GM12878 (cell line): ENCODE measurements around the gene TSPAN16. TPM values are rescaled to one million over a fixed set of nuclear protein-coding genes. Genes with fewer than 3 reads are reported as not detected.

ENCODE experiments used
- BCL3 ChIP-seq: IDR thresholded peaks from 2 replicates; pipeline ENCODE4 v1.6.1; 2011; ENCODE audit warnings: borderline replicate concordance, low read depth, mild to moderate bottlenecking, moderate library complexity, low read length; ENCODE audit not compliant: insufficient read depth, poor library complexity, severe bottlenecking
- CUX1 ChIP-seq: IDR thresholded peaks from 2 replicates; pipeline ENCODE4 v1.6.1; 2012; ENCODE audit warnings: improper control_type of control experiment, low read depth, low read length; ENCODE audit not compliant: insufficient replicate concordance
- EZH2 ChIP-seq: IDR thresholded peaks from 2 replicates; pipeline ENCODE4 v1.6.1; 2012; ENCODE audit warnings: low read depth, mild to moderate bottlenecking, control low read depth, inconsistent platforms, low read length, borderline replicate concordance; ENCODE audit not compliant: control insufficient read depth
- RAD51 ChIP-seq: fragments of 450-650 bp; IDR thresholded peaks from 2 replicates; pipeline ENCODE4 v1.6.1; 2016; ENCODE audit warnings: moderate library complexity, mild to moderate bottlenecking, inconsistent platforms
- polyA plus RNA-seq, 11 experiments: library from polyadenylated mRNA; depleted of rRNA in 4 of 11; unstranded in 6 of 11; stranded (reverse) in 5 of 11; fragments of >200 nt; fragmentation: Nextera tagmentation in 4 of 11; fragmentation: Illumina TruSeq in 1 of 11; extraction: Ambion mirVana in 4 of 11; extraction: Trizol in 1 of 11; gene quantifications; 1 replicate in 1 of 11; 2 replicates in 10 of 11; pipeline versions ENCODE4 v1.2.1 to v1.2.3, GENCODE V29; 2011 to 2016; ENCODE audit warnings: inconsistent platforms in 2 of 11, missing spikeins in 2 of 11, low read depth in 1 of 11
- total RNA-seq, 4 experiments: library from RNA; depleted of rRNA in 3 of 4; stranded (reverse); fragments of >200 nt in 3 of 4; fragmentation: Illumina TruSeq in 1 of 4; extraction: Trizol in 1 of 4; gene quantifications; 2 replicates each; pipeline versions ENCODE4 v1.2.1 to v1.2.3, GENCODE V29; 2013 to 2021

TSPAN16 gene
- total and polyA plus RNA-seq, 10 of the 15 experiments (the other 5 are each of a cell fraction or from before 2014, with no cell fraction given) = not detected

- no peak for TF ChIP-seq BCL3
- TF ChIP-seq CUX1 = no peak
- no peak for TF ChIP-seq EZH2
- TF ChIP-seq RAD51 = no peak
Measured at GRCh38 chr19:11342429-11342828, 46.5 kb downstream of the TSPAN16 start (continued).
